HepG2 (cell line): Measurements from ENCODE around the gene PAX4. TPM values are rescaled to one million over a fixed set of nuclear protein-coding genes. Genes with fewer than 3 reads are reported as not detected.

Experiments used
- ARNTL ChIP-seq: sonication (generic); formaldehyde crosslinking; IDR thresholded peaks from 2 replicates; pipeline ENCODE4 v1.4.0; 2020; ENCODE audit warnings: mild to moderate bottlenecking, missing genetic modification reagents
- CREB1 ChIP-seq, 2 experiments: fragments of 450-650 bp in 1 of 2; IDR thresholded peaks; 2 replicates each; pipeline ENCODE4 v1.6.1; 2016 to 2017; ENCODE audit warnings: control low read depth in 1 of 2, mild to moderate bottlenecking in 1 of 2, missing compliant biosample characterization in 1 of 2, missing genetic modification characterization in 1 of 2
- GLMP ChIP-seq: sonication (generic); formaldehyde crosslinking; IDR thresholded peaks from 2 replicates; pipeline ENCODE4 v1.9.0; 2021; ENCODE audit warnings: missing genetic modification reagents, mild to moderate bottlenecking, borderline replicate concordance
- HDAC1 ChIP-seq: sonication (generic); formaldehyde crosslinking; IDR thresholded peaks from 2 replicates; pipeline ENCODE4 v1.5.1; 2020; ENCODE audit warnings: mild to moderate bottlenecking, missing genetic modification reagents
- HNRNPH1 ChIP-seq: fragments of 200-400 bp; formaldehyde crosslinking; optimal IDR thresholded peaks from 2 replicates; pipeline ENCODE3; 2017; ENCODE audit warnings: mild to moderate bottlenecking, low read depth, low read length
- HOXA7 ChIP-seq: sonication (generic); formaldehyde crosslinking; IDR thresholded peaks from 2 replicates; pipeline ENCODE4 v1.8.1; 2022; ENCODE audit warnings: mild to moderate bottlenecking, missing genetic modification reagents, moderate library complexity
- KDM2A ChIP-seq: sonication (generic); formaldehyde crosslinking; IDR thresholded peaks from 2 replicates; pipeline ENCODE4 v1.4.0; 2020; ENCODE audit warnings: low read depth, missing genetic modification reagents, borderline replicate concordance
- KMT2B ChIP-seq: IDR thresholded peaks from 2 replicates; pipeline ENCODE4 v1.6.1; 2016; ENCODE audit warnings: missing genetic modification reagents, missing compliant biosample characterization
- MED1 ChIP-seq: sonication (generic); formaldehyde crosslinking; IDR thresholded peaks from 2 replicates; pipeline ENCODE4 v1.4.0; 2020; ENCODE audit warnings: missing genetic modification reagents
- PAWR ChIP-seq: sonication (generic); formaldehyde crosslinking; IDR thresholded peaks from 2 replicates; pipeline ENCODE4 v1.4.0; 2020; ENCODE audit warnings: missing genetic modification reagents, mild to moderate bottlenecking, borderline replicate concordance
- SAP130 ChIP-seq: IDR thresholded peaks from 2 replicates; pipeline ENCODE4 v1.6.1; 2016; ENCODE audit warnings: low read depth
- SATB2 ChIP-seq: sonication (generic); formaldehyde crosslinking; IDR thresholded peaks from 2 replicates; pipeline ENCODE4 v1.5.0; 2020; ENCODE audit warnings: missing genetic modification reagents
- YEATS2 ChIP-seq: sonication (generic); formaldehyde crosslinking; IDR thresholded peaks from 2 replicates; pipeline ENCODE4 v1.4.0; 2020; ENCODE audit warnings: missing genetic modification reagents, borderline replicate concordance
- ZNF18 ChIP-seq: sonication (generic); formaldehyde crosslinking; IDR thresholded peaks from 2 replicates; pipeline ENCODE4 v1.8.0; 2022; ENCODE audit warnings: mild to moderate bottlenecking, missing genetic modification reagents; ENCODE audit not compliant: insufficient replicate concordance
- ZNF619 ChIP-seq: sonication (generic); formaldehyde crosslinking; IDR thresholded peaks from 2 replicates; pipeline ENCODE4 v1.4.0; 2020; ENCODE audit warnings: mild to moderate bottlenecking, missing genetic modification reagents
- ZNF768 ChIP-seq: sonication (generic); formaldehyde crosslinking; IDR thresholded peaks from 2 replicates; pipeline ENCODE4 v1.4.0; 2020; ENCODE audit warnings: missing genetic modification reagents
- polyA plus RNA-seq, 8 experiments: library from polyadenylated mRNA; depleted of rRNA in 3 of 8; stranded (reverse) in 7 of 8; unstranded in 1 of 8; fragments of >200 nt; fragmentation: Illumina TruSeq in 4 of 8; extraction: Trizol in 4 of 8; gene quantifications; 2 replicates each; pipeline versions ENCODE4 v1.2.1 to v1.2.3, GENCODE V29; 2011 to 2016; ENCODE audit warnings: low read depth in 4 of 8, missing spikeins in 1 of 8, mixed read lengths in 1 of 8; ENCODE audit not compliant: insufficient read depth in 1 of 8
- total RNA-seq, 5 experiments: library from RNA; depleted of rRNA; stranded (reverse); fragments of >200 nt; fragmentation: Illumina TruSeq; extraction: Trizol; gene quantifications; 2 replicates each; pipeline ENCODE4 v1.2.3, GENCODE V29; 2016; ENCODE audit warnings: low read depth in 1 of 5
- TF ChIP-seq, protein P1 (sequence below): sonication (generic); formaldehyde crosslinking; IDR thresholded peaks from 2 replicates; pipeline ENCODE4 v1.4.0; 2020; ENCODE audit warnings: mild to moderate bottlenecking, missing genetic modification reagents, borderline replicate concordance
- TF ChIP-seq, protein P2 (sequence below): sonication (generic); formaldehyde crosslinking; IDR thresholded peaks from 2 replicates; pipeline ENCODE4 v1.4.0; 2020; ENCODE audit warnings: missing genetic modification reagents
- TF ChIP-seq, protein P3 (sequence below): sonication (generic); formaldehyde crosslinking; IDR thresholded peaks from 2 replicates; pipeline ENCODE4 v1.9.0; 2022; ENCODE audit warnings: missing genetic modification reagents, mild to moderate bottlenecking, borderline replicate concordance
- TF ChIP-seq, protein P4 (sequence below): IDR thresholded peaks from 2 replicates; pipeline ENCODE4 v1.6.1; 2016; ENCODE audit warnings: low read depth, borderline replicate concordance
- TF ChIP-seq, protein P5 (sequence below): sonication (generic); formaldehyde crosslinking; IDR thresholded peaks from 2 replicates; pipeline ENCODE4 v1.4.0; 2020; ENCODE audit warnings: mild to moderate bottlenecking, missing genetic modification reagents

Gene PAX4
- total and polyA plus RNA-seq, 2 of the 13 experiments (the other 11 are each of a cell fraction or from before 2014, with no cell fraction given), result not detected

DNA sequence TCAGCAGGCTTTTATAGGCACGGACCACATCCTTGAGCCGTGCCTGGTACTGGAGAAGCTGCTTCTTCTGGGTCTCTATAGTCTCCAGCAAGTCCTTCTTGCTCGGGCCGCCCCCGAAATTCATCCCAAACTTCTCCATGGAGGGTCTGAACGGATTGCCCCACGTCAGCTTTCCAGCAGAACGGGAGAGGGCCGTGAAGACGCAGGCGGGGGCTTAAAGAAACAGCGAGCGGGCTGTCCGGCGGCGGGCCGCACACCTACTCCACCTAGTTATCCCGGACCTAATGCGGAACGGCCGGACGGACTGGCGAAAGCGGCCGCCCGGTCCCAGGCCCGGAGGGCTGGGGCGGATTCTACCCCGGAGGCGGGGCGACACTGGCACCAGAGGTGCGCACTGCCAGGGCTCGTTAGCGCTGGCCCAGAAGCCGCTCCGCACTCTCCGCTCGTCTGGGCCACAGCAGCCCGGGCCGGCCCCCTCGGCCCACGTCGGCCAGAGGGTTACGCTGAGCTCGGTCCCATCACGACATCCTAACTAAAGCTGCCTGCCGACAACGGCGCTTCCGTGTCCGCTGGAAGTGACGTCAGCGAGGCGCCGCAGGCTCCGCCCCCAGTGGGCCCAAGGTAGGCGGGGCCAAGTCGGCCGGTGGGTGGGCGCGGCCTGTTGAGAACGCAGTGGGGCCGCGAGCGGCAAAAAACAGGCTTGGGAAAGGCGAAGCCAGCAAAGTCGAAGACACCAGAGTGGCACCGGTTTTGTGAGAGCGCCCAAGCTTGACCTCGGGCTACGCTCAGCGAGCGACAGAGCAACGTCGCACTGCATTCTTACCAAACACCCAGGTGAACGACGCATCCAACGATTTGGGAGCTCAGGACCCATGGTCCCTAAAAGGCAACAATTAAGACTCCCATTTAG, 32.6 kb downstream of the PAX4 start, which contains the start of gene GCC1 (continued):
- TF ChIP-seq GLMP (CRISPR knock-in tag) (no peak), HNRNPH1 (no peak), ZNF768 (peak; percentile 52; the same call in 1 of the 2 replicates), SATB2 (CRISPR knock-in tag) (no peak), ARNTL (0 out of 2 replicates have a peak, but pooled peaks have one; percentile 43), ZNF18 (CRISPR knock-in tag) (peak; percentile 61), ZNF619 (CRISPR knock-in tag) (0 out of 2 replicates have a peak, but pooled peaks have one; percentile 26), PAWR (CRISPR knock-in tag) (no peak), KDM2A (CRISPR knock-in tag) (peak; percentile 88; the same call in 1 of the 2 replicates), YEATS2 (peak; percentile 82; the same call in 1 of the 2 replicates), HDAC1 (CRISPR knock-in tag) (peak; percentile 94), MED1 (peak; percentile 46), KMT2B (peak; percentile 77; the same call in 1 of the 2 replicates), HOXA7 (CRISPR knock-in tag) (no peak), CREB1 (IDR thresholded peaks at IDR 0.05) (peak; percentile 98), CREB1 (CRISPR knock-in tag; IDR thresholded peaks at IDR 0.05) (peak; percentile 97), SAP130 (CRISPR knock-in tag) (peak; percentile 96)
- TF ChIP-seq, protein P1, sequence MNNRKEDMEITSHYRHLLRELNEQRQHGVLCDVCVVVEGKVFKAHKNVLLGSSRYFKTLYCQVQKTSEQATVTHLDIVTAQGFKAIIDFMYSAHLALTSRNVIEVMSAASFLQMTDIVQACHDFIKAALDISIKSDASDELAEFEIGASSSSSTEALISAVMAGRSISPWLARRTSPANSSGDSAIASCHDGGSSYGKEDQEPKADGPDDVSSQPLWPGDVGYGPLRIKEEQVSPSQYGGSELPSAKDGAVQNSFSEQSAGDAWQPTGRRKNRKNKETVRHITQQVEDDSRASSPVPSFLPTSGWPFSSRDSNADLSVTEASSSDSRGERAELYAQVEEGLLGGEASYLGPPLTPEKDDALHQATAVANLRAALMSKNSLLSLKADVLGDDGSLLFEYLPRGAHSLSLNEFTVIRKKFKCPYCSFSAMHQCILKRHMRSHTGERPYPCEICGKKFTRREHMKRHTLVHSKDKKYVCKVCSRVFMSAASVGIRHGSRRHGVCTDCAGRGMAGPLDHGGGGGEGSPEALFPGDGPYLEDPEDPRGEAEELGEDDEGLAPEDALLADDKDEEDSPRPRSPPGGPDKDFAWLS (CRISPR knock-in tag), result 0 out of 2 replicates have a peak, but pooled peaks have one; percentile 57
- TF ChIP-seq, protein P2, sequence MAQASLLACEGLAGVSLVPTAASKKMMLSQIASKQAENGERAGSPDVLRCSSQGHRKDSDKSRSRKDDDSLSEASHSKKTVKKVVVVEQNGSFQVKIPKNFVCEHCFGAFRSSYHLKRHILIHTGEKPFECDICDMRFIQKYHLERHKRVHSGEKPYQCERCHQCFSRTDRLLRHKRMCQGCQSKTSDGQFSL (CRISPR knock-in tag), result no peak
- TF ChIP-seq, protein P3, sequence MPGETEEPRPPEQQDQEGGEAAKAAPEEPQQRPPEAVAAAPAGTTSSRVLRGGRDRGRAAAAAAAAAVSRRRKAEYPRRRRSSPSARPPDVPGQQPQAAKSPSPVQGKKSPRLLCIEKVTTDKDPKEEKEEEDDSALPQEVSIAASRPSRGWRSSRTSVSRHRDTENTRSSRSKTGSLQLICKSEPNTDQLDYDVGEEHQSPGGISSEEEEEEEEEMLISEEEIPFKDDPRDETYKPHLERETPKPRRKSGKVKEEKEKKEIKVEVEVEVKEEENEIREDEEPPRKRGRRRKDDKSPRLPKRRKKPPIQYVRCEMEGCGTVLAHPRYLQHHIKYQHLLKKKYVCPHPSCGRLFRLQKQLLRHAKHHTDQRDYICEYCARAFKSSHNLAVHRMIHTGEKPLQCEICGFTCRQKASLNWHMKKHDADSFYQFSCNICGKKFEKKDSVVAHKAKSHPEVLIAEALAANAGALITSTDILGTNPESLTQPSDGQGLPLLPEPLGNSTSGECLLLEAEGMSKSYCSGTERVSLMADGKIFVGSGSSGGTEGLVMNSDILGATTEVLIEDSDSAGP (CRISPR knock-in tag), result peak; percentile 76; the same call in 1 of the 2 replicates
- TF ChIP-seq, protein P4, sequence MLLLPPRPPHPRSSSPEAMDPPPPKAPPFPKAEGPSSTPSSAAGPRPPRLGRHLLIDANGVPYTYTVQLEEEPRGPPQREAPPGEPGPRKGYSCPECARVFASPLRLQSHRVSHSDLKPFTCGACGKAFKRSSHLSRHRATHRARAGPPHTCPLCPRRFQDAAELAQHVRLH (CRISPR knock-in tag), result 0 out of 2 replicates have a peak, but pooled peaks have one; percentile 27
- TF ChIP-seq, protein P5, sequence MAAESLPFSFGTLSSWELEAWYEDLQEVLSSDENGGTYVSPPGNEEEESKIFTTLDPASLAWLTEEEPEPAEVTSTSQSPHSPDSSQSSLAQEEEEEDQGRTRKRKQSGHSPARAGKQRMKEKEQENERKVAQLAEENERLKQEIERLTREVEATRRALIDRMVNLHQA, result no peak
